GM15510 (cell line): Measurements from ENCODE around the gene COL23A1.

Experiments
- POLR2A ChIP-seq: IDR thresholded peaks from 3 replicates; pipeline ENCODE4 v1.6.1; 2011; ENCODE audit warnings: borderline replicate concordance; ENCODE audit not compliant: insufficient read length; ENCODE audit errors: extremely low read depth

The COL23A1 gene

GRCh38 chr5:178430186-178431062 is 159.8 kb downstream of the COL23A1 start:
- no peak for TF ChIP-seq POLR2A

- TF ChIP-seq POLR2A: no peak
These were observed 160.6 kb downstream of the COL23A1 start for GRCh38 chr5:178429491-178430185.

GRCh38 chr5:178429156-178429468 is 161.1 kb downstream of the COL23A1 start:
- TF ChIP-seq POLR2A: no peak

GRCh38 chr5:178428341-178429155 is 161.6 kb downstream of the COL23A1 start:
- TF ChIP-seq POLR2A: no peak

- TF ChIP-seq POLR2A: no peak
These were observed 162.5 kb downstream of the COL23A1 start for GRCh38 chr5:178427576-178428197.

DNA sequence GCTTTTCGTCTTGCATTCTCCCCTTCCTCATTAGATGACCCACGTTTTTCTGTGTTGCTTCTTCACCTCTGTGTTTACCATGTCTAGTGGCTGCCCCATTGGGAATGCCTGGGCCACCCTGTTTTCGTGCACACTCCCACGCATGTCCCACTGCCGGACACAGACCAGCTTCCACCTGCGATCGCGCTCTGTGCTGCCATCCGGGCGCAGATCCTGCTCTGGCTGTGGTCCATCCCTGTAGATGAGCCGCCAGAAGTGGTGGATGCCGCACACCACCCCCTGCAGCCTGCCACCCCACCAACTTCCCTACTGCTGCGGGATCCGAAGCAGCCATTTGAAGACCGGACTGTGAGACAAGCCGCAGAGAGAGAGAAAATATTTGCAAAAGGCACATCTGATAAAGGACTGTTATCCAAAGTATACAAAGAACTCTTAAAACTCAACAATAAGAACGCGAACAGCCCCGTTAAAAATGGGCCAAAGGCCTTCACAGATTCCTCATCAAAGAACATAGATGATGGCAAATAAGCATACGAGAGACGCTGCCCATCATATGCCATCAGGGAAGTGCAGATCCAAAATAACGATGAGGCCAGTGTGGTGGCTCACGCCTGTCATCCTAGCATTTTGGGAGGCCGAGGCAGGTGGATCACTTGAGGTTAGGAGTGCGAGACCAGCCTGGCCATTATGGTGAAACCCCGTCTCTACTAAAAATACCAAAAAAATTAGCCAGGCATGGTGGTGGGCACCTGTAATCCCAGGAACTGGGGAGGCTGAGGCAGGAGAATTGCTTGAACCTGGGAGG is 163.7 kb downstream of the COL23A1 start:
- TF ChIP-seq POLR2A: no peak

- no peak for TF ChIP-seq POLR2A
These were observed 164.5 kb downstream of the COL23A1 start for GRCh38 chr5:178425621-178426068.

DNA sequence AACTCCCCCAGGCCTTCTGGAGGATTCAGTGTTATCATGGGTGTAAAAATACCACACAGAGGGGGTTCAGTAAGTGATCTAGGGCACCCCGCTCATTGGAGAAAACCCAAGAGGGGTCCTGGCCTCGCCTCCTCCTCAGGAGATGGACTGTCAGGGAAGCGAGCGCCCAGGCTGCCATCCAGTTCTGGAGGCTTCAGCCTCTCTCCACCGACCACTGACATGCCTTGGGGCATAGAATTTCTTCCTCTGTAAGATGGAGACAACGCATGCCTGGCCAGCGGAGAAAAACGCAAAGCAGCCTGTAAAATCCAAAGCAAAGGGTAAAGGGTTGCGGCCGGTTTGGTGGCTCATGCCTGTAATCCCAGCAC is 165.4 kb downstream of the COL23A1 start:
- TF ChIP-seq POLR2A: no peak

DNA sequence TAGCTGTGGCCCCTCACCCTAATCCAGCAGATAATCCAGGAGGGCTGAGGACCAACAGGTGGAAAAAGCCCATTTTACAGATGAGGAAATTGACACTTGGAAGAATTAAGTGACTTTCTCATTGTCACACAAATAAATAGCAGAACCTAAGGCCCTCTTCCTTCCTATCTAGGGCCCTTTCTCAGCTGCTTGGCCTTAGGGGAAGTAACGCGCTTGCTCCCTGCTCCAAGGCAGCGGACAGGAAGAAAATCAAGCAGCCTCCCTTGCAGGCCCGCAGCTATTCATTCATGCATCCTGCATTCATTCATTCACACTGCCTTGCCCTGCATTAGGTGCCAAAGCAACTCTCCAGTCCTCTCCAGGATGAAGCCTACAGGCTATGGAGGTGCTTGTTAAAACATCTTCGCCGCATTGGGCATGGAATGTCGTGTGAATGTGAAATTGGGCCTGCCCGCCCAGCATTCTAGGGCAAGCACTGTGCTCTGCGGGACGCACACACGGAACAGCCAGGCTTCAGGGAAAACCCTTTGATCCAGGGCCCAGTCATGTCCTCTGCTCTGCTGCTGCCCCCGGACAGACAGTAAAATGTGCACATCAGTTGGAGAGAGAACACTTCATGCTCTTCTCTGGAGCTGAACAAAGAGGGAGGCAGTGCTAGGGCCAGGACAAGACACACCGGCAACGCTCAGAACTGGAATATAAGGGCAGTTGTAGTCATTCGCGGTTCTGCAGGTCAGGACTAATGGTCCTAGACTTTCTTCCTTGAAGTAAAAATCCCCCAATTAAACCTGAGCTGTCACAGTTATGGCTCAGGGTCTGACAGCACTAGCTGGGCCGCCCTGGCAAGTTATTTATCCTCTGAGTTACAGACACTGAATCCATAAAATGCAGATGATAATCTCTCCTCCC is 166.0 kb downstream of the COL23A1 start:
- no peak for TF ChIP-seq POLR2A

DNA sequence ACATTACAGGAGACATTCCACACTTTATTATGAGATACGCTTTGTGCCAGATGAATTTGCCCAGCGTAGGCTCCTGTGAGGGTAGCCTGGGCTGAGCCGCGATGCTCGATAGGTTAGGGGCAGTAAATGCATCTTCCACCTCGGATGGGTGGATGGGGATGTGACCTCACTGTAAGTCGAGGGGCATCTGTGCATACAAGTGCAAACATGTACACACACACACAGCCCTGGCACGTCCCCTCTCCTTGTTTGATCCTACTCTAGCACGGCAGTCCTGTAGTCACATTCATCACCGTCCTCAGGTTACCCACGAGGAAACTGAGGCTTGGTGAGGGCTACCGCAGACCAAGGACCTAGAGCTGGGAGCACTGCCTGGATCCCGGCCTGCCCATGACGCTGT is 166.8 kb downstream of the COL23A1 start:
- no peak for TF ChIP-seq POLR2A

GRCh38 chr5:178422400-178422775 is 167.8 kb downstream of the COL23A1 start:
- TF ChIP-seq POLR2A: no peak

DNA sequence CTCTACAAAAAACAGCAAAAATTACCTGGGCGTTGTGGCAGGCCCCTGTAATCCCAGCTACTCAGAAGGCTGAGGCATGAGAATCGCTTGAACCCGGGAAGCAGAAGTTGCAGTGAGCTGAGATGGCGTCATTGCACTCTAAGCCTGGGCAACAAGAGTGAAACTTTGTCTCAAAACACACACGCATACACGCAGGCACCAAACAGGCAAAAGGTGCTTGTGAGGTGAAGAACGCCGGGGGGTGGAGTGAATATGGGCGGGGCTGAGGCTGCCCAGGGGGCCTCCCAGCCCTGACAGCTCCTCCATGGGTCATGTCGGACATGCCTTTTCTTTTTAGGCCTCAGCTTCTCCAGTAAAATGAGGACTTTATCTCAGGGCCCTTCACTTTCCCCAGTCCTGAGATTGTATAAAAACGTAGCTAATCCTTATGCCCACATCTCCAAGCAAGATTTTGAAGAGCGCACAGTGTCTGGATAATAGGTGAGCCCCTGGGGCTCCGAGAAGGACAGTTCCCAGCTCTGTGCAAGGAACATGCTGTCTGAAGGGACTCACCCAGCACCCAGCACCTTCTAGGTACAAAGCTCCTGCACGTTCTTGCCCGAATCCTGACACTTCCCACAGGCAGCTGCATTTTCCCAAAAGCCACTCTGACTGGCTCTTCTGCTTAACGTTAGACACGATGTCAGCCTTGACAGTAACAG is 168.3 kb downstream of the COL23A1 start:
- no peak for TF ChIP-seq POLR2A
